Ovary (tissue), 9 donors: ENCODE results near the gene KRT73. TPM values are rescaled to one million over a fixed set of nuclear protein-coding genes. Genes with fewer than 3 reads are reported as not detected.

Experiments used
- DNase-seq, 5 donors: peaks; one replicate each; pipeline ENCODE4 v3.0.0-alpha.2; 2019 to 2020
- H3K27ac ChIP-seq, 2 donors: fragments of 200-600 bp; one replicate each; pipeline versions ENCODE4 v1.5.1 to v1.8.0; 2019 to 2022
- H3K27me3 ChIP-seq: fragments of 200-600 bp; one replicate; pipeline ENCODE4 v1.8.0; 2022
- H3K36me3 ChIP-seq: fragments of 200-600 bp; sonication (generic); one replicate; pipeline ENCODE4 v1.5.1; 2019
- H3K4me1 ChIP-seq: one replicate; pipeline ENCODE4 v1.8.1; 2013; ENCODE audit warnings: mild to moderate bottlenecking, moderate library complexity; ENCODE audit not compliant: insufficient read depth
- H3K4me3 ChIP-seq: fragments of 200-600 bp; sonication (generic); one replicate; pipeline ENCODE4 v1.5.1; 2017
- H3K9me3 ChIP-seq, 2 donors: fragments of 200-600 bp in 1 of 2; sonication (generic) in 1 of 2; one replicate each; pipeline versions ENCODE4 v1.5.1 to v1.8.1; 2013 to 2019; ENCODE audit warnings: mild to moderate bottlenecking in 1 of 2, moderate library complexity in 1 of 2
- CTCF ChIP-seq, 3 donors: fragments of 450-650 bp in 2 of 3; fragments of 200-600 bp in 1 of 3; IDR thresholded peaks; one replicate each; pipeline versions ENCODE4 v1.5.1 to v1.8.0; 2016 to 2022; ENCODE audit warnings: antibody characterized with exemption in 3 of 3, mild to moderate bottlenecking in 1 of 3
- EP300 ChIP-seq: sonication (generic); formaldehyde crosslinking; IDR thresholded peaks from one replicate; pipeline ENCODE4 v1.6.1; 2017; ENCODE audit warnings: antibody characterized with exemption
- POLR2A ChIP-seq: fragments of 450-650 bp; IDR thresholded peaks from one replicate; pipeline ENCODE4 v1.6.1; 2017; ENCODE audit warnings: antibody characterized with exemption, mild to moderate bottlenecking, moderate library complexity
- WGBS, 3 donors: extraction: QIAGEN DNeasy Blood & Tissue Kit in 1 of 3; methylation state at CpG; one replicate each; pipeline versions ENCODE4 v1.1.5 to v1.1.7; 2013 to 2017; 5-methylcytosine and 5-hydroxymethylcytosine counted together
- intact Hi-C, 4 donors: fragments of 100-400 bp; cut with DNase I; formaldehyde crosslinking; loops; one replicate each; pipeline versions ENCODE4 v1.11.0 to v1.15.1; 2022 to 2023
- polyA plus RNA-seq, 2 donors: library from polyadenylated mRNA; stranded (reverse); fragments of 200-250 nt in 1 of 2; fragments of 350-450 nt in 1 of 2; fragmentation: Illumina TruSeq in 1 of 2; extraction: RNeasy Lipid Tissue Mini Kit (QIAGEN cat#74804) in 1 of 2; gene quantifications; one replicate each; pipeline ENCODE4 v1.2.3, GENCODE V29; 2013 to 2014
- total RNA-seq, 7 donors: library from RNA; depleted of rRNA in 2 of 7; stranded (reverse); fragments of >200 nt in 2 of 7; fragmentation: NEBNext Ultra II Directional in 3 of 7; extraction: Animal tissue kit (Norgen Biotek cat#: 25700) in 3 of 7; gene quantifications; one replicate each; pipeline versions ENCODE4 v1.1.0 to v1.2.4, GENCODE V29; 2016 to 2023
- donor health status: DM: no; HTN: no; CAD: no; lungs with moderate emphysema.
- donor health status: DM: no; HTN: no; CAD: no.
- donor health status: Bipolar disorder and iron deficiency.
- donor health status: DM: yes; HTN: yes; CAD: no.
- donor health status: DM: no; HTN: no; CAD: no.
- donor health status: DM: yes; HTN: yes; CAD: no.

The KRT73 gene
- total and polyA plus RNA-seq, 9 donors, result not detected

- no peaks in the 10 kb centered on the region for H3K9me3 ChIP-seq
- no peaks in the 10 kb centered on the region for H3K27me3 ChIP-seq
- no peaks in the 10 kb centered on the region for H3K4me1 ChIP-seq
- intact Hi-C loops, result no loop called here
- no peaks in the 10 kb centered on the region for H3K36me3 ChIP-seq
- DNase-seq, result no peak
- 64 to 84% (median 69%) methylated on average over 4 of the region's 4 CpGs for WGBS, 3 donors
- H3K4me3 ChIP-seq, result no peak overlapping the region
- TF ChIP-seq POLR2A (no peak), CTCF (IDR thresholded peaks at IDR 0.05) (no peak), EP300 (no peak)
- no peak overlapping the region for H3K27ac ChIP-seq
Measured at GRCh38 chr12:52628111-52628507, 9.8 kb upstream of the KRT73 start.

DNA sequence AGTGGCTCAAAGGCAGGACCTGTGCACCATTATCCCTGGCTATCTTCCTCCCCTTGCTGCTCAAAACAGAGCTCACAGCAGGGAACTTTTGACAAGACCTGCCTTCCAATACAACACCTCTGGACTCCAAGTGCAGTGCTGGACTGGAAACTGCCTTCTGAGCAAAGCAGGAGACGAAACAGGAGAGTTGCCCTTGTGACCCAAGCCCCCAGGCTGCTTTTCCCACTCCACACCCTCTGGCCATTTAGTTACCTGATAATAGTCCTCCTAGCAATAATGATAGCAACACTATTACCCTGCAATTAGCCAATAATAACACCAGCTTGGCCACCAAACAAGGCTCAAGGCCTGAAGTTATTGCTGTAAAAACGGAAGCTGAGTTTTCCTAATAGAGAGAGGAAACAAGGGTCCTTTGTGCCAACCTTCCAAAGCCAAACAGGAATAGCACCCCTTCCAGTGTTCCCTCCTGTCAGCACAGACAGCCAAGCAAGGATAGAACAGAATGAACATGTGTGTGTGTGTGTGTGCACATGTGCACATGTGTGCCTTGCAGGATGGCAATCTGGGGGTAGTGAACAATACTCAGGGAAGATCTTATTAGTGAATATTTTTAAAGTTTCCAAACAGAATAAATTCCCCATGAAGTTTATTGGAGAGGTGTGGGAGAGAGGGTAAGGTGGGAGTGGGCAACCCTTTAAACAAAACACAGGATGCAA lies 9.2 kb upstream of the KRT73 start:
- no peaks in the 10 kb centered on the region for H3K36me3 ChIP-seq
- no peak overlapping the region for H3K4me3 ChIP-seq
- H3K27ac ChIP-seq, result no peak overlapping the region
- intact Hi-C loops, result no loop called here
- DNase-seq, result no peak
- no peak for TF ChIP-seq EP300
- TF ChIP-seq POLR2A, result no peak
- no peak for TF ChIP-seq CTCF (IDR thresholded peaks at IDR 0.05)
- no peaks in the 10 kb centered on the region for H3K4me1 ChIP-seq
- WGBS, 3 donors, result 36 to 51% (median 39%) methylated on average over 2 of the region's 2 CpGs
- H3K27me3 ChIP-seq, result no peaks in the 10 kb centered on the region
- H3K9me3 ChIP-seq, result no peaks in the 10 kb centered on the region

DNA sequence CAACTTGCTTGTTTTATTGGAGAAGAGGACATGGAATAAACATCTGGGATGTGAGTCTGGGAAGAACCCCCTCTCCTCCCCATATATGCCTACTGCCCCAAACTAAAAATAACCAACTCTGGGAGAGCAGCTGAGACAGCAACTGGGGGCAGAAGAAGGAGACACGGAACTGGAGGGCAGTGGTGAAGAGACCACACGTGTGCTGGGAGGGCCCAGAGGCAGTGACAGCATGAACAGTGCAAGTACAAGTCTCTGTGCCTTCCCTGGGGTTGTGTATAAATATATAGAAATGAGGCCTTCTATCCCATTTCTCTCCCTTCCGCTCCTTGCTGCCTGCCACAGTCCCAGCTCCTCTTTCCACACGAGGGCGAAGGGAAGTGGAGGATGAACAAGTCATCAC lies 4.0 kb upstream of the KRT73 start:
- WGBS, 3 donors, result 71 to 80% (median 73%) methylated on average over 5 of the region's 5 CpGs
- no peaks in the 10 kb centered on the region for H3K36me3 ChIP-seq
- no peak for DNase-seq
- no peak overlapping the region for H3K4me3 ChIP-seq
- no peaks in the 10 kb centered on the region for H3K27me3 ChIP-seq
- no peak overlapping the region for H3K27ac ChIP-seq
- H3K4me1 ChIP-seq, result no peaks in the 10 kb centered on the region
- intact Hi-C loops, result no loop called here
- TF ChIP-seq EP300 (no peak), CTCF (IDR thresholded peaks at IDR 0.05) (no peak), POLR2A (no peak)
- no peaks in the 10 kb centered on the region for H3K9me3 ChIP-seq

DNA sequence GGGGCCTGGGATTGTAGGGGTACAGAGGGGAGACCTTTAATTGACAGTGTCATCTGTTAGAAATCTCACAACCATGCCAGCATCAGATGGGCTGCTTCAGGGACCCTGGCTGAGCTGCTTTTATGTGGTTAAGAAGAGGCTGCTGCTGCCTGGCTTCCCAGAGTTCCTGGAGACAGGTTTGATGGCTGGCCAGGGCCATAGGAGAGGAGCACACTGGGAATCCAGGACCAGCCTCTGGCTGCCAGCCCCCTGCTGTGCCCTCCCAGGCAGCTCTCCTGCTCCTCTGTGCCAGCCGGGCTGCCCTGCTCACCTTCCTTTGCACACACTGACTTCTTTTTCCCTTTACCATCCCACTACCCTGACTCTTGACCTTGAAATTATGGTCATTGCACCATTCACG lies 507 bp upstream of the KRT73 start:
- Histone ChIP-seq H3K4me3 (no peak overlapping the region), H3K27me3 (no peaks in the 10 kb centered on the region), H3K36me3 (no peaks in the 10 kb centered on the region), H3K4me1 (no peaks in the 10 kb centered on the region), H3K27ac (no peak overlapping the region), H3K9me3 (no peaks in the 10 kb centered on the region)
- WGBS, 3 donors, result 72 to 78% (median 76%) methylated on average over 2 of the region's 2 CpGs
- TF ChIP-seq POLR2A (no peak), CTCF (IDR thresholded peaks at IDR 0.05) (no peak), EP300 (no peak)
- no peak for DNase-seq
- intact Hi-C loops, result no loop called here
